DOHH2 (cell line): Measurements from ENCODE around the gene ELAVL4.

Experiments used
- EZH2phosphoT487 ChIP-seq: fragments of 200-600 bp; sonication (generic); IDR thresholded peaks from 2 replicates; pipeline ENCODE4 v1.6.1; 2017; ENCODE audit warnings: borderline replicate concordance, mild to moderate bottlenecking, antibody characterized with exemption, low read length, moderate library complexity, mixed read lengths
- TF ChIP-seq, protein P1 (sequence below): fragments of 200-600 bp; sonication (generic); IDR thresholded peaks from one replicate; pipeline ENCODE4 v1.5.1; 2014; ENCODE audit warnings: antibody characterized with exemption, mild to moderate bottlenecking, low read depth, low read length; ENCODE audit not compliant: poor library complexity, severe bottlenecking

DNA sequence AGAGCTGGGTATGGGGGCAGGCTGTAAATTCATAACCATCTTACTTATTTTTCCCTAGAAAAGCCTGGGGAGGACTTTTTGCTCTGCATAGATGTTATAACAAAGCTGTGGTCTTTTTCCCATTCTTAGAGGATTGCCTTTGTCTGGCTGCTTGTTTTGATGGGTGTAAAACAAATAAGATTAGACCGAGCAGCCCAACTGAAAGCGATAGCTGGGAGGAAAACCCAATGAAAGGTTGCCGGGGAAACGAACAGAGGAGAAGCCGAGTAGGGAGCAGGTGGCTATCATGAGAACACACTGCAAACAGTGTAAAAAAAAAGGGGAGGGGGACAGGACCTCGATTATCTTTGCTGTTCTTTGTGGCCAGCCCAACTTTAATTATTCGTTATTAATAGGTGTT, 1.9 kb downstream of the ELAVL4 start:
- TF ChIP-seq, protein P1, sequence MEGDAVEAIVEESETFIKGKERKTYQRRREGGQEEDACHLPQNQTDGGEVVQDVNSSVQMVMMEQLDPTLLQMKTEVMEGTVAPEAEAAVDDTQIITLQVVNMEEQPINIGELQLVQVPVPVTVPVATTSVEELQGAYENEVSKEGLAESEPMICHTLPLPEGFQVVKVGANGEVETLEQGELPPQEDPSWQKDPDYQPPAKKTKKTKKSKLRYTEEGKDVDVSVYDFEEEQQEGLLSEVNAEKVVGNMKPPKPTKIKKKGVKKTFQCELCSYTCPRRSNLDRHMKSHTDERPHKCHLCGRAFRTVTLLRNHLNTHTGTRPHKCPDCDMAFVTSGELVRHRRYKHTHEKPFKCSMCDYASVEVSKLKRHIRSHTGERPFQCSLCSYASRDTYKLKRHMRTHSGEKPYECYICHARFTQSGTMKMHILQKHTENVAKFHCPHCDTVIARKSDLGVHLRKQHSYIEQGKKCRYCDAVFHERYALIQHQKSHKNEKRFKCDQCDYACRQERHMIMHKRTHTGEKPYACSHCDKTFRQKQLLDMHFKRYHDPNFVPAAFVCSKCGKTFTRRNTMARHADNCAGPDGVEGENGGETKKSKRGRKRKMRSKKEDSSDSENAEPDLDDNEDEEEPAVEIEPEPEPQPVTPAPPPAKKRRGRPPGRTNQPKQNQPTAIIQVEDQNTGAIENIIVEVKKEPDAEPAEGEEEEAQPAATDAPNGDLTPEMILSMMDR = no peak
- no peak for TF ChIP-seq EZH2phosphoT487
